HG02870 (cell line): ENCODE results near the gene KRTAP9-6.
"Not testable (repeated sequence)": the region's sequence is repeated elsewhere in the genome, so short reads cannot be mapped to it uniquely, and the experiment has no call there.

Source experiments
- ATAC-seq: cut with Tn5 transposase; IDR thresholded peaks from one replicate; pipeline ENCODE4 v1.9.1; 2021; ENCODE audit warnings: mild to moderate bottlenecking, moderate library complexity; ENCODE audit not compliant: unreplicated experiment

The KRTAP9-6 gene, protein sequence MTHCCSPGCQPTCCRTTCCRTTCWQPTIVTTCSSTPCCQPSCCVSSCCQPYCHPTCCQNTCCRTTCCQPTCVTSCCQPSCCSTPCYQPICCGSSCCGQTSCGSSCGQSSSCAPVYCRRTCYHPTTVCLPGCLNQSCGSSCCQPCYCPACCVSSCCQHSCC

DNA sequence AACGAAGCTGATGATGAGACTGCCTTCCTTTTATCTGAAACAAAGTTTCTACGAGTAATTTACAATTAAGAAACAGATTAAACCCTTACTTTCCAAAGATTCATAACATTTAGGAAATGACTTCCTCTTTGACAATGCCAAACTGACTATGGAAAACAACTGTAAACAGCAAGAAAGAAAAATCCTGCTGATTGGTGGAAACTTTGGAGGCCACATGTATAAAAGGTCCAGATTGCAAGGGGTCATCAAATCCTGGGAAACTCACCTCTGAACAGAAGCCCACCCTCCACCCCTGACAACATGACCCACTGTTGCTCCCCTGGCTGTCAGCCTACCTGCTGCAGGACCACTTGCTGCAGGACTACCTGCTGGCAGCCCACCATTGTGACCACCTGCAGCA is at the start of gene KRTAP9-6:
Gene KRTAP9-6 (plus strand): TSS at position 301 of the 400 bp plus-strand sequence. CDS start 0 bp downstream, at position 301.
- ATAC-seq: no peak

DNA sequence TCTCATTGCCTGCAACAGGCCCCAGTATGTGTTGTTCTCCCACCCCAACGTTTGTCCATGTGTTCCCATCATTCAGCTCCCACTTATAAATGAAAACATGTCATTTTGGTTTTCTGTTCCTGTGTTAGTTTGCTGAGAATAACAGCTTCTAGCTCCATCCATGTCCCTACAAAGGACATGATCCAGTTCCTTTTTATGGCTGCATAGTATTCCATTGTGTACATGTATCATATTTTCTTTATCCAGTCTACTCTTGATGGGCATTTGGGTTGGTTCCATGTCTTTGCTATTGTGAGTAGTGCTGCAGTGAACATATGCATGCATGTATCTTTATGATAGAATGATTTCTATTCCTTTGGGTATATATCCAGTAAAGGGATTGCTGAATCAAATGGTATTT is 49.5 kb upstream of the KRTAP9-6 start:
- ATAC-seq: no peak

DNA sequence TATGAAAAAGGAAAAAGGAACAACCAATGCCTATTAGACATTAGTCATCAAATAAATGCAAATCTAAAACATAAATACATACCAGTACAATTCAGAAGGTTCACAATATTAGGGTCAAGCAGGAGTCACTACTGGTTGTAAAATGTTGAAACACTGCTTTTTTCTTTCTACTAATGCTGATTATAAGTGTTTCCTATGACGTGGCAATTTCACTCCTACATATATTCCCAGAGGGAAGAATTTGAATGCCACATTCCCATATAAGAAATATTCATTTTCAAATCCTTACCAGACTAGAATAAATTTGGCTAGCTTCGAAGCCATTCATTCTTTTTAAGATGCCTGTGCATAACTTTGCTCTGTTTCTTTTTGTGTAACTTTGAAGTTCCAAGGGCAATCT is 41.4 kb upstream of the KRTAP9-6 start:
- ATAC-seq: no peak

DNA sequence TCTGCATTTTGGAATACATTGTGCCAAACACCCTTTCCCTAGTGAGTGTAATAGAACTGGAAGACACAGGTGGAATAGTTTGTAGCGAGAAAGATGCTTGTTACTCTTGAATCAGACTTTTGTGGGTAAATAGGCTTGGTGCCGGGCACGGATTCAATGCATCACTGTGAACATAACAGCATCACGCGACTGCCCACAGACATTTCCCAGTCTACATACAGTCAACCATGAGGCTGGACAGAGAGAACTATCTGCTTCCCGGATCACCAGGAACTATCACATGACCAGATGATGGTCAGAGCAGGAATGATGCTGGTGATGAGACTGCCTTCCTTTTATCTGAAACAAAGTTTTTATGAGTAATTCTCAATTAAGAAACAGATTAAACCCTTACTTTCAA is 39.1 kb upstream of the KRTAP9-6 start:
- no peak for ATAC-seq

DNA sequence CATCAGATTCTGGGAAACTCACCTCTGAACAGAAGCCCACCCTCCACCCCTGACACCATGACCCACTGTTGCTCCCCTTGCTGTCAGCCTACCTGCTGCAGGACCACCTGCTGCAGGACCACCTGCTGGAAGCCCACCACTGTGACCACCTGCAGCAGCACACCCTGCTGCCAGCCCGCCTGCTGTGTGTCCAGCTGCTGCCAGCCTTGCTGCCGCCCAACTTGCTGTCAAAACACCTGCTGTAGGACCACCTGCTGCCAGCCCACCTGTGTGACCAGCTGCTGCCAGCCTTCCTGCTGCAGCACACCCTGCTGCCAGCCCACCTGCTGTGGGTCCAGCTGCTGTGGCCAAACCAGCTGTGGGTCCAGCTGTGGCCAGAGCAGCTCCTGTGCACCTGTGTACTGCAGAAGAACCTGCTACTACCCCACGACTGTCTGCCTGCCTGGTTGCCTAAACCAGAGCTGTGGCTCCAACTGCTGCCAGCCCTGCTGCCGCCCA is 38.5 kb upstream of the KRTAP9-6 start, which contains the start of gene KRTAP9-2:
Gene KRTAP9-2 (plus strand): TSS at position 51 of the 498 bp plus-strand sequence. CDS start 7 bp downstream, at position 58.
- not testable (repeated sequence) for ATAC-seq

DNA sequence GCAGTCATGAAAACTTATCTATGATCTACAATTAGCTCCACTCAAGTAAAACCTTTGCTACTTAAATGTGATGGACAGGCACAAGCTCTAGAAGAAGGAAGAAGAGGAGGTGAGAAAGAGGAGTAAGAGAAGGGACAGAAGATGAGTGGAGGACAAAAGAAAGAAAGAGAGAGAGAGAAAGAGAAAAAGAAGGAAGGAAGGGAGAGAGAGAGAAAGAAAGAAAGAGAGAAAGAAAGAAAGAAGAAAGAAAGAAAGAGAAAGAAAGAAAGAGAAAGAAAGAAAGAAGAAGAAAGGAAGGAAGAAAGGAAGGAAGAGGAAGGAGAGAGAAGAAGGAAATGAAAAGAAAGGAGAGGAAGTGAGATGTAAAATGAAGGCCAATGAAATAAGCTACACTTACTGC is 35.1 kb upstream of the KRTAP9-6 start:
- no peak for ATAC-seq

DNA sequence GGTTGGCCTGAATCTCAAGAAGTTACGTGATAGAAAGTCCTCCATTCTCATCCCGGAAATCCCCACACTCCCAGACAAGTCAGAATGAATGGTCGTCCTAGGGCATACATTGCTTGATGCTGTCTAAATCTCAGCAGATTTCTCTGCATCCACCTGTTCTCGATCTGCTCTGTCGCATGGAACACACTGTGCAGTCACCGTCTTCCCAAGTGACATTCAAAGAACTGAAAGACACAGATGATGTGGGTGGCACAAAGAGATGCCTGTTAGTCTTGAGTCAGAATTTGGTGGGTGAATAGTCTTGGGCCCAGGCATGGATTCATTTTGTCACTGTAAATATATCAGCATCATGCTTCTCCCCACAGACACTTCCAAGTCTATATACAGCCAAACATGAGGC is 33.4 kb upstream of the KRTAP9-6 start:
- ATAC-seq: no peak

DNA sequence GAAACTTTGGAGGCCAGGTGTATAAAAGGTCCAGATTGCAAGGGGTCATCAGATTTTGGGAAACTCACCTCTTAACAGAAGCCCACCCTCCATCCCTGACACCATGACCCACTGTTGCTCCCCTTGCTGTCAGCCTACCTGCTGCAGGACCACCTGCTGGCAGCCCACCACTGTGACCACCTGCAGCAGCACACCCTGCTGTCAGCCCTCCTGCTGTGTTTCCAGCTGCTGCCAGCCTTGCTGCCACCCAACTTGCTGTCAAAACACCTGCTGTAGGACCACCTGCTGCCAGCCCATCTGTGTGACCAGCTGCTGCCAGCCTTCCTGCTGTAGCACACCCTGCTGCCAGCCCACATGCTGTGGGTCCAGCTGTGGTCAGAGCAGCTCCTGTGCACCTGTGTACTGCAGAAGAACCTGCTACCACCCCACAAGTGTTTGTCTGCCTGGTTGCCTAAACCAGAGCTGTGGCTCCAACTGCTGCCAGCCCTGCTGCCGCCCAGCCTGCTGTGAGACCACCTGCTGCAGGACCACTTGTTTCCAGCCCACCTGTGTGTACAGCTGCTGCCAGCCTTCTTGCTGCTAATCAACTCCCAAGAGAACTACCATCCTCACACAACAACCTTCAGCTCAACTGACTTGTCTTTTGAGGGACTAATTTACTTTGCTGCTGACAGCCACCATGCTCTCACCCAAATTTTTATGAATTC is 32.6 kb upstream of the KRTAP9-6 start, which contains the start of gene KRTAP9-3:
Gene KRTAP9-3 (plus strand): TSS at position 51 of the 707 bp plus-strand sequence. CDS start 53 bp downstream, at position 104.
- not testable (repeated sequence) for ATAC-seq

DNA sequence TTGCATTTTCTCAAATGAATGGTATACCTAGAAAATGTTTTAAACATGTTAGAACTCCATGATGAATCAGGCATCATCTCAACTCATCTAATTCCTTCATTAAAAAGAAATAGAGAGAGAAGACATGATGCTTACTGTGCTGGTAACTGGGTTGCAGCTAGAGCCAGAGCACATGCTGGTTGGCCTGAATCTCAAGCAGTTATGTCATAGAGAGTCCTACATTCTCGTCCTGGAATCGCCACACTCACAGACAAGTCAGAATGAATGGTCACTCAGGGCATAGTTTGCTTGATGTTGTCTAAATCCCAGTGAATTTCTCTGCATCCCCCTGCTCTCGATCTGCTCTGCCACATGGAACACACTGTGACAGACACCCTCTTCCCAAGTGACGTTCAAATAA is 28.1 kb upstream of the KRTAP9-6 start:
- ATAC-seq: not testable (repeated sequence)

DNA sequence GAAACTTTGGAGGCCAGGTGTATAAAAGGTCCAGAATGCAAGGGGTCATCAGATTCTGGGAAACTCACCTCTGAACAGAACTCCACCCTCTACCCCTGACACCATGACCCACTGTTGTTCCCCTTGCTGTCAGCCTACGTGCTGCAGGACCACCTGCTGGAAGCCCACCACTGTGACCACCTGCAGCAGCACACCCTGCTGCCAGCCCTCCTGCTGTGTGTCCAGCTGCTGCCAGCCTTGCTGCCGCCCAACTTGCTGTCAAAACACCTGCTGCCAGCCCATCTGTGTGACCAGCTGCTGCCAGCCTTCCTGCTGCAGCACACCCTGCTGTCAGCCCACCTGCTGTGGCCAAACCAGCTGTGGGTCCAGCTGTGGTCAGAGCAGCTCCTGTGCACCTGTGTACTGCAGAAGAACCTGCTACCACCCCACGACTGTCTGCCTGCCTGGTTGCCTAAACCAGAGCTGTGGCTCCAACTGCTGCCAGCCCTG is 27.2 kb upstream of the KRTAP9-6 start, which contains the start of gene KRTAP9-8:
Gene KRTAP9-8 (plus strand): TSS at position 51 of the 489 bp plus-strand sequence. CDS start 53 bp downstream, at position 104.
- not testable (repeated sequence) for ATAC-seq

DNA sequence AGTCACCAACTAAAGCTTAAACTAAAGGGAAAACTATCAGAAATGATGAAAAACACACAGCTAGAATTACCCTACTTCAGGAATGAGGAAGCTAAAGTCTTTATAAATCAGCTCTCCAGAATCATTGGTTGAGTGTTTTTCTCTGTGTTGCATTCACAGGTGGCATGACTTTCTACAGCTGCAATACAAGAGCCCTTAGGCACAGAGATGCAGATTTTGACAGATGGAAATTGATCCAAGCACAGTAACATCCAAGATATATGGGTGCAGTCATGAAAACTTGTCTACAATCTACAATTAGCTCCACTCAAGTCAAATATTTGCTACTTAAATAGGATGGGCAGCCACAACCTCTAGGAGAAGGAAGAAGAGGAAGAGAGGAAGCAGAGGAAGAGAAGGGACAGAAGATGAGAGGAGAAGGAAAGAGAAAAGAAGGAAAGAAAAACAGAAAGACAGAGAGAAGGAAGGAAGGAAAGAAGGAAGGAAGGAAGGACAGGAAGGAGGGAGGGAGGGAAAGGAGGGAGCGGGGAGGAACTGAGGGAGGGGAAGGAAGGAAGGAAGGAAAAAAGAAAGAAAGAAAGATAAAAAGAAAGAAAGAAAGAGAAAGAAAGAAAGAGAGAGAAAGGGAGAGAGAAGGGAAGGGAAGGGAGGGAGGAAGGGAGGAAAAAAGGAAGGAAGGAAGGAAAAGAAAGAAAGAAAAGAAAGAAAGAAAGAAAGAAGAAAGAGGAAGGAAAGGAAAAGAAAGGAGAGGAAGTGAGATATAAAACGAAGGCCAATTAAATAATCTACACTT is 18.0 kb upstream of the KRTAP9-6 start:
- not testable (repeated sequence) for ATAC-seq

DNA sequence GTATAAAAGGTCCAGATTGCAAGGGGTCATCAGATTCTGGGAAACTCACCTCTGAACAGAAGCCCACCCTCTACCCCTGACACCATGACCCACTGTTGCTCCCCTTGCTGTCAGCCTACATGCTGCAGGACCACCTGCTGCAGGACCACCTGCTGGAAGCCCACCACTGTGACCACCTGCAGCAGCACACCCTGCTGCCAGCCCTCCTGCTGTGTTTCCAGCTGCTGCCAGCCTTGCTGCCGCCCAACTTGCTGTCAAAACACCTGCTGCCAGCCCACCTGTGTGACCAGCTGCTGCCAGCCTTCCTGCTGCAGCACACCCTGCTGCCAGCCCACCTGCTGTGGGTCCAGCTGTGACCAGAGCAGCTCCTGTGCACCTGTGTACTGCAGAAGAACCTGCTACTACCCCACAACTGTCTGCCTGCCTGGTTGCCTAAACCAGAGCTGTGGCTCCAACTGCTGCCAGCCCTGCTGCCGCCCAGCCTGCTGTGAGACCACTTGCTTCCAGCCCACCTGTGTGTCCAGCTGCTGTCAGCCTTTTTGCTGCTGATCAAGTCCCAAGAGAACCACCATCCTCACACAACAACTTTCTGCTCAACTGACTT is 15.4 kb upstream of the KRTAP9-6 start, which contains the start of gene KRTAP9-4:
Gene KRTAP9-4 (plus strand): TSS at position 51 of the 604 bp plus-strand sequence. CDS start 34 bp downstream, at position 85.
- not testable (repeated sequence) for ATAC-seq

DNA sequence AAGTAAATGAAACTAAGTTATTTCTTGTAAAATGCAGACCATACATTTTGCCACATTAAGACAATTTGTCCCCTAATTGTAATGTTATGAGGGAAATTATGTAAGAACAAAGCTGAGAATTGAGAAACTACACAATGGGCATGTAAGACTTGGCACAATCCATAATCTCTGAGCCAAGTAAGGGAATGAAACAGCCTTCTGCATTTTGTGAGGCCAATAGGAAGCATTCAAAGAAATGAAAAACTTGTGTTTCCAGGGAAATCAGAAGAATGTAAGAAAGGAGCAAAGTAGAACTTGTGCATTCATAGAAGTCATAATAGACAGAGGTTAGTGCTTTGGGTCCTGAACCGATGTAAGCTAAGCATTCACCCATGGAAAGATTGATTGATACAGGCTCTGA is 13.9 kb upstream of the KRTAP9-6 start:
- ATAC-seq: no peak

DNA sequence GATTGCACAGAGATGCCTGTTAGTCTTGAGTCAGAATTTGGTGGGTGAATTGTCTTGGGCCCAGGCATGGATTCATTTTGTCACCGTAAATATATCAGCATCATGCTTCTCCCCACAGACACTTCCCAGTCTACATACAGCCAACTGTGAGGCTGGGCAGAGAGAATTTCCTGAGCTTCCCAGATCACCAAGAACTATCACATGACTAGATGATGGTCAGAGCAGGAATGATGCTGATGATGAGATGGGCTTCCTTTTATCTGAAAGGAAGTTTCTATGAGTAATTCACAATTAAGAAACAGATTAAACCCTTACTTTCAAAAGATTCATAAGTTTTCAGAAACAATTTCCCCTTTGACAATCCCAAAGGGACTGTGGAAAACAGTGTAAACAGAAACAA is 10.3 kb upstream of the KRTAP9-6 start:
- ATAC-seq: no peak

DNA sequence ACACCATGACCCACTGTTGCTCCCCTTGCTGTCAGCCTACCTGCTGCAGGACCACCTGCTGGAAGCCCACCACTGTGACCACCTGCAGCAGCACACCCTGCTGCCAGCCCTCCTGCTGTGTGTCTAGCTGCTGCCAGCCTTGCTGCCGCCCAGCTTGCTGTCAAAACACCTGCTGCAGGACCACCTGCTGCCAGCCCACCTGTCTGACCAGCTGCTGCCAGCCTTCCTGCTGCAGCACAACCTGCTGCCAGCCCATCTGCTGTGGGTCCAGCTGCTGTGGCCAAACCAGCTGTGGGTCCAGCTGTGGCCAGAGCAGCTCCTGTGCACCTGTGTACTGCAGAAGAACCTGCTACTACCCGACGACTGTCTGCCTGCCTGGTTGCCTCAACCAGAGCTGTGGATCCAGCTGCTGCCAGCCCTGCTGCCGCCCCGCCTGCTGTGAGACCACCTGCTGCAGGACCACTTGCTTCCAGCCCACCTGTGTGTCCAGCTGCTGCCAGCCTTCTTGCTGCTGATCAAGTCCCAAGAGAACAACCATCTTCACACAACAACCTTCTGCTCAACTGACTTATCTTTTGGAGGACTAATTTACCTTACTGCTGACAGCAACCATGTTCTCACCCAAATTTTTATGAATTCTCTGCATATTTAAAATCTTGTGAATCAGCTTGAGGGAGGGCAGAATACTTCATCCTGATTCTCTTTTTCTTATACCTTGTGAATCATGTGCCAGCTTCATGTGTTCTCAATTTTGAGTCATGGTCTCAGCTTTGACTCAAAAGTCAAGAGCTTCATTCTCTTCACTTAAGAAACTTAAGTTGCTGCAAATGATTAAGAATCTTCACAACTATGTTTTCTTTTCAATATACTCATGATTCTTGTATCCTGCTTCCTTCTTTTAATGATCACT is 9.5 kb upstream of the KRTAP9-6 start, which contains the start of gene KRTAP9-9:
Gene KRTAP9-9 (plus strand): TSS at position 4 of the 910 bp plus-strand sequence.
- ATAC-seq: not testable (repeated sequence)

DNA sequence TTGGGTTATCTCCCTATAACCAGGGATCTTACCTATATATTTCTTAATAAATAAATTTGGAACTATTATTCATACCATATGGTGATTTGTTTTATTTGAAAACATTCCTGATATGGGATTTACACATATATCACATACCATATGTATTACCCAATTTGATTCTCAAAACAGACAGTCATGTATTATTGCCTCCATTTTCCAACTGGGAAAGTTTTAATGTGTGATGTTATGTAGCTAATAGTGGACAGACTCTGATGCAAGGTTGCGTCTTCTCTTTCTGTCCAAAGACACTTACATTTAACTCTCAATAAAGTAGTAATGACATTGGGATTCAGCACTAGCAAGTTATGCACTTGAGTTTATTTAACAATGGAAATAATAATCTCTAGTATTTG is 8.9 kb upstream of the KRTAP9-6 start:
- ATAC-seq: no peak

DNA sequence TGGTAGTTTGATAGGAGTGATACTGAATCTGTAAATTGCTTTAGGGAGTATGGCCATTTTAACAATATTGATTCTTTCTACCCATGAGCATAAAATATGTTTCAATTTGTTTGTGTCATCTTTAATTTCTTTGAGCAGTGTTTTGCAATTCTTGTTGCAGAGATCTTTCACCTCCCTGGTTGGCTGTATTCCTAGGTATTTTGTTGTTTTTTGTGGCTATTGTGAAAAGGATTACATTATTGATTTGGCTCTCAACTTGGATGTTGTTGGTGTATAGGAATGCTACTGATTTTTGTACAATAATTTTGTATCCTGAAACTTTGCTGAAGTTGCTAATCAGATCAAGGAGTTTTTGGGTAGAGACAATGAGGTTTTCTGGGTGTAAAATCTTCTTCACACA is 6.8 kb upstream of the KRTAP9-6 start:
- ATAC-seq: no peak

DNA sequence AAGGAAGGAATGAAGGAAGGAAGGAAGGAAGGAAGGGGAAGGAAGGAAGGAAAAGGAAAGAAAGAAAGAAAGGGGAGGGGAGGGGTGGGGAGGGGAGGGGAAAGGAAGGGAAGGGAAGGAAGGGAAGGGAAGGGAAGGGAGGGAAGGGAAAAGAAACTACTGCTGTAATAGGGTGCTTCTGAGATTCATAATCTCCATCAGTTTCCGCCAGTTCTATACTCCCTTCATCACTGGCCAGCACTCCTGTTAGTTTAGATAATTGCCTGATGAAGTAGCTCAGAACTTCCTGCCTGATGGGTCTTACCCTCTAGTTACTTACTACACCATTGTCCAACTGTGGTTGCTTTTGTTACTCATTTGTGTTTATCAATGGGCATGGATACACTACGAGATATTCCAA is 2.0 kb upstream of the KRTAP9-6 start:
- ATAC-seq: no peak

DNA sequence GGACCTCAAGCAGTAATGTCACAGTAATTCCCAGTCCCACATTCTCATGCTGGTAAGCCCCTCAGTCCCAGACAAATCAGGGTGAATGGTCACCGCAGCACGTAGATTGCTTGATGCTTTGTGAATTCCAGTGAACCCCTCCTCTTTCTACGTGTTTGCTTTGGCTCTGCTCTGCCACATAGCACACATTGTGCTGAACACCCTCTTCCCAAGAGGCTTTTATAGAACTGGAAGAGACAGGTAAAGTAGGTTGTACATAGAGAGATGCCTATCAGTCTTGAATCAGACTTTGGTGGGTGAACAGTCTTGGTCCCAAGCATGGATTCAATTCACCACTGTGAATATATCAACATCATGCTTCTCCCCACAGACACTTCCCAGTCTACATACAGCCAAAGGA is 579 bp upstream of the KRTAP9-6 start:
- no peak for ATAC-seq
